HG02970 (cell line): Measurements from ENCODE around the gene MTCL1.

Experiments used
- ATAC-seq: cut with Tn5 transposase; IDR thresholded peaks from one replicate; pipeline ENCODE4 v1.9.1; 2021; ENCODE audit warnings: mild to moderate bottlenecking, moderate library complexity, moderate number of reproducible peaks; ENCODE audit not compliant: unreplicated experiment, low FRiP score

The MTCL1 gene

GRCh38 chr18:8786483-8787370, 81.4 kb downstream of the MTCL1 start:
- no peak for ATAC-seq

- ATAC-seq = no peak
Measured at GRCh38 chr18:8787371-8787670, 82.0 kb downstream of the MTCL1 start.

GRCh38 chr18:8787794-8788193, 82.4 kb downstream of the MTCL1 start:
- ATAC-seq = no peak

GRCh38 chr18:8788503-8789429, 83.4 kb downstream of the MTCL1 start:
- no peak for ATAC-seq

GRCh38 chr18:8791171-8791651, 85.9 kb downstream of the MTCL1 start:
- no peak for ATAC-seq

GRCh38 chr18:8792688-8793316, 87.4 kb downstream of the MTCL1 start:
- ATAC-seq = no peak

- ATAC-seq = no peak
Measured at GRCh38 chr18:8793445-8794155, 88.2 kb downstream of the MTCL1 start.

GRCh38 chr18:8794156-8794933, 89.0 kb downstream of the MTCL1 start:
- ATAC-seq = peak; percentile 73

GRCh38 chr18:8794934-8795280, 89.6 kb downstream of the MTCL1 start:
- ATAC-seq = no peak

GRCh38 chr18:8795586-8796325, 90.4 kb downstream of the MTCL1 start:
- ATAC-seq = no peak

GRCh38 chr18:8797206-8797605, 91.8 kb downstream of the MTCL1 start:
- ATAC-seq = no peak

GRCh38 chr18:8799001-8799400, 93.6 kb downstream of the MTCL1 start:
- no peak for ATAC-seq

- ATAC-seq = no peak
Measured at GRCh38 chr18:8799596-8800441, 94.5 kb downstream of the MTCL1 start.

- ATAC-seq = no peak
Measured at GRCh38 chr18:8800445-8800844, 95.1 kb downstream of the MTCL1 start.

- ATAC-seq = no peak
Measured at GRCh38 chr18:8800876-8801262, 95.5 kb downstream of the MTCL1 start.

GRCh38 chr18:8801263-8801901, 96.0 kb downstream of the MTCL1 start:
- ATAC-seq = no peak

GRCh38 chr18:8802017-8802672, 96.8 kb downstream of the MTCL1 start:
- no peak for ATAC-seq
